Hepatocyte (in vitro differentiated cells): ENCODE results near the gene FAM53B. TPM values are rescaled to one million over a fixed set of nuclear protein-coding genes. Genes with fewer than 3 reads are reported as not detected.

Experiments
- DNase-seq: peaks from one replicate; pipeline ENCODE4 v3.0.0-alpha.2; 2016; ENCODE audit warnings: low spot score
- H2AFZ ChIP-seq: fragments of 200-600 bp; sonication (generic); 2 replicates; pipeline ENCODE4 v1.6.0; 2016; ENCODE audit warnings: antibody characterized with exemption, mild to moderate bottlenecking
- H3K27ac ChIP-seq: fragments of 200-600 bp; sonication (generic); 2 replicates; pipeline ENCODE4 v1.5.1; 2016; ENCODE audit warnings: mild to moderate bottlenecking
- H3K27me3 ChIP-seq: fragments of 200-600 bp; sonication (generic); 2 replicates; pipeline ENCODE4 v1.6.1; 2016
- H3K36me3 ChIP-seq: fragments of 200-600 bp; sonication (generic); replicated peaks from 2 replicates; pipeline ENCODE4 v1.5.1; 2016; ENCODE audit warnings: low read depth; ENCODE audit not compliant: insufficient read depth
- H3K4me1 ChIP-seq: fragments of 200-600 bp; sonication (generic); 2 replicates; pipeline ENCODE4 v1.5.1; 2016; ENCODE audit warnings: mild to moderate bottlenecking, moderate library complexity; ENCODE audit not compliant: insufficient read depth
- H3K4me2 ChIP-seq: fragments of 200-600 bp; sonication (generic); 2 replicates; pipeline ENCODE4 v1.6.0; 2016
- H3K4me3 ChIP-seq: fragments of 200-600 bp; sonication (generic); 2 replicates; pipeline ENCODE4 v1.5.1; 2016; ENCODE audit warnings: mild to moderate bottlenecking
- H3K79me2 ChIP-seq: fragments of 200-600 bp; sonication (generic); 2 replicates; pipeline ENCODE4 v1.6.0; 2017; ENCODE audit warnings: mild to moderate bottlenecking
- H3K9me2 ChIP-seq: fragments of 200-600 bp; sonication (generic); replicated peaks from 2 replicates; pipeline ENCODE4 v1.6.0; 2017; ENCODE audit warnings: mild to moderate bottlenecking; ENCODE audit not compliant: insufficient read depth
- H3K9me3 ChIP-seq: fragments of 200-600 bp; sonication (generic); 2 replicates; pipeline ENCODE4 v1.5.1; 2016; ENCODE audit warnings: low read depth, mild to moderate bottlenecking
- H4K20me1 ChIP-seq: fragments of 200-600 bp; sonication (generic); 2 replicates; pipeline ENCODE4 v1.6.0; 2016; ENCODE audit warnings: mild to moderate bottlenecking; ENCODE audit not compliant: insufficient read depth, poor library complexity, severe bottlenecking
- CTCF ChIP-seq: fragments of 200-600 bp; sonication (generic); IDR thresholded peaks from 2 replicates; pipeline ENCODE4 v1.5.1; 2016; ENCODE audit warnings: antibody characterized with exemption, mild to moderate bottlenecking; ENCODE audit not compliant: poor library complexity
- EZH2 ChIP-seq: fragments of 200-600 bp; sonication (generic); IDR thresholded peaks from 2 replicates; pipeline ENCODE4 v1.6.1; 2016; ENCODE audit warnings: antibody characterized with exemption, mild to moderate bottlenecking, borderline replicate concordance
- EZH2phosphoT487 ChIP-seq: fragments of 200-600 bp; sonication (generic); IDR thresholded peaks from one replicate; pipeline ENCODE4 v1.6.1; 2018; ENCODE audit warnings: antibody characterized with exemption, mild to moderate bottlenecking, low read depth, moderate library complexity; ENCODE audit not compliant: unreplicated experiment, severe bottlenecking
- WGBS: methylation state at CpG from one replicate; pipeline ENCODE4 v1.1.6; 2016; ENCODE audit warnings: low lambda C conversion rate; ENCODE audit errors: missing lambda C conversion rate; 5-methylcytosine and 5-hydroxymethylcytosine counted together
- polyA plus RNA-seq: library from polyadenylated mRNA; unstranded; fragments of >200 nt; fragmentation: Nextera tagmentation; extraction: Ambion mirVana; gene quantifications from 2 replicates; pipeline ENCODE4 v1.2.1, GENCODE V29; 2016
- total RNA-seq: library from RNA; depleted of rRNA; stranded (reverse); fragments of >200 nt; gene quantifications from 2 replicates; pipeline ENCODE4 v1.2.3, GENCODE V29; 2014

FAM53B gene
- total and polyA plus RNA-seq, 2 experiments from 2014 or later, result 10.3 to 23.6 TPM

DNA sequence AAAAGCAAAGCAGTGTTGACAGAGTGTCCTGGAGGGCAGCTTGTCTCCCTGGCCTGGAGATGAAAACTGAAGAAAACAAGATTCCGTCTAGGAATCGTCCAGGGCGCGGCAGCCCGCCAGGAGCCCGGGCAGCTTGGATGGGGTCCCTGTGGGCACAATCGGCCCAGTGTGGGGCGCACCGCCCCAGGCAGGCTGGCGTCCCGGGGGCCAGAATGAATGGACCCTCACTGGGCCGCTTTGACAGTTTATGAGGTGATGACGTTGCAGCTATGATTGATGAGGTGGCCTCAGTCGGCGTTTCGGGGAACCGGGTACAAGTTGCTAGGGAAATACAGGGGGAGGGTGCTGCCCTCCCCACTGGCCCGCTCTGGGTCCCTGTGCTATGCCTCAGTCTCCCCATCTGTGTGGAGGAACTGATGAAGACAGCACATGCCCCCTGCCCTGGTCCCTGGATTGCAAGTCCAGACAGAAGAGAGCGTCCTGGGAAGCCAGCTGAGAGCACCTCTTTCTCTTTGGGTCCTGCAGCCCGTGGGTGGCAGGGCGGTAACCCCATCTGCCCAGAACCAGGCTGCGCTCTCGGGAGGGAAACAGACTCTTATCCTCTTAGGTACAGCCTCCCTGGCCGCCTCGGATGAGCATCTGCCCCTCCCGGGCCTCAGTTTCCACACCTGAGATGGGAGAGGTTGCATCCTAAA, 151.3 kb downstream of the FAM53B start:
- Histone ChIP-seq H3K27me3 (no peaks in the 10 kb centered on the region), H3K9me2 (no peaks in the 10 kb centered on the region), H4K20me1 (no peaks in the 10 kb centered on the region), H3K9me3 (no peaks in the 10 kb centered on the region), H3K79me2 (no peaks in the 10 kb centered on the region), H3K4me1 (peaks cover 14% of the 10 kb centered on the region), H3K4me3 (no peak overlapping the region), H3K4me2 (no peak overlapping the region), H3K27ac (no peak overlapping the region), H2AFZ (no peak overlapping the region), H3K36me3 (no peaks in the 10 kb centered on the region)
- TF ChIP-seq EZH2phosphoT487 (no peak), CTCF (no peak), EZH2 (no peak)
- WGBS, result 89% methylated on average over 26 of the region's 26 CpGs
- no peak for DNase-seq

DNA sequence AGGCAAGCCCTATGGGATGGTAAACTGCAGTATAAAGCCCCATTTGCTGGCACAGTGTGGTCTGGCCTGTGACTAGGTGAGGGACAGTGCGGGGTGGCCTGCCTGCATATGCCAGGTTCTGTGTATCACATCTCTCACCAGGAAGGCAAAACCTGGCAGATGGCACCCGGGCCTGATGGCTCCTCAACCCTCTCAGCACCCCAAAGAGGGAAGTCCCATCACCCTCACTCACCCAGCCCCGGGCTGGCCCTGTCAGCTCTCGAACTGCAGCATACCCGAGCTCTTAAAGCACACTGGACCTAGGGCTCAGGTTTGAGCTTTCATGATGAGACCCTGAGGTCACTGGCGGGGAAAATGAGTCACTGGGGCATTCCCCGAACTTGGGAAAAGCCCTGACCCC, 152.1 kb downstream of the FAM53B start:
- H3K4me2 ChIP-seq, result no peak overlapping the region
- no peaks in the 10 kb centered on the region for H3K9me3 ChIP-seq
- H3K79me2 ChIP-seq, result no peaks in the 10 kb centered on the region
- H3K4me3 ChIP-seq, result no peak overlapping the region
- H3K36me3 ChIP-seq, result no peaks in the 10 kb centered on the region
- no peaks in the 10 kb centered on the region for H3K27me3 ChIP-seq
- no peak for DNase-seq
- no peaks in the 10 kb centered on the region for H4K20me1 ChIP-seq
- no peak for TF ChIP-seq EZH2
- no peak overlapping the region for H2AFZ ChIP-seq
- no peak overlapping the region for H3K27ac ChIP-seq
- H3K9me2 ChIP-seq, result no peaks in the 10 kb centered on the region
- 95% methylated on average over 7 of the region's 7 CpGs for WGBS
- peaks cover 14% of the 10 kb centered on the region for H3K4me1 ChIP-seq

- H3K4me2 ChIP-seq, result no peak overlapping the region
- H3K9me2 ChIP-seq, result no peaks in the 10 kb centered on the region
- H3K27me3 ChIP-seq, result no peaks in the 10 kb centered on the region
- 93% methylated on average over 4 of the region's 5 CpGs for WGBS
- TF ChIP-seq CTCF (no peak), EZH2phosphoT487 (no peak), EZH2 (no peak)
- no peak overlapping the region for H3K4me3 ChIP-seq
- no peak for DNase-seq
- no peaks in the 10 kb centered on the region for H3K9me3 ChIP-seq
- H3K36me3 ChIP-seq, result no peaks in the 10 kb centered on the region
- H3K4me1 ChIP-seq, result peaks cover 14% of the 10 kb centered on the region
- no peaks in the 10 kb centered on the region for H3K79me2 ChIP-seq
- H3K27ac ChIP-seq, result no peak overlapping the region
- H4K20me1 ChIP-seq, result no peaks in the 10 kb centered on the region
- H2AFZ ChIP-seq, result no peak overlapping the region
Observed at GRCh38 chr10:124591123-124591495, 153.1 kb downstream of the FAM53B start.

- no peak for DNase-seq
- H3K4me3 ChIP-seq, result no peak overlapping the region
- no peaks in the 10 kb centered on the region for H3K9me3 ChIP-seq
- no peaks in the 10 kb centered on the region for H3K27me3 ChIP-seq
- H3K79me2 ChIP-seq, result no peaks in the 10 kb centered on the region
- no peaks in the 10 kb centered on the region for H4K20me1 ChIP-seq
- TF ChIP-seq CTCF (no peak), EZH2phosphoT487 (no peak), EZH2 (no peak)
- H3K4me1 ChIP-seq, result peaks cover 14% of the 10 kb centered on the region
- H3K4me2 ChIP-seq, result no peak overlapping the region
- WGBS, result 94% methylated on average over 23 of the region's 23 CpGs
- H3K9me2 ChIP-seq, result no peaks in the 10 kb centered on the region
- H2AFZ ChIP-seq, result no peak overlapping the region
- no peak overlapping the region for H3K27ac ChIP-seq
- H3K36me3 ChIP-seq, result no peaks in the 10 kb centered on the region
Observed at GRCh38 chr10:124590216-124591122, 153.7 kb downstream of the FAM53B start.
